T-helper 1 cell treated with Interleukin-12 subunit alpha and Interleukin-12 subunit beta and Interleukin-4 antibody, amounts not matched to agents 30 μg/mL and 1 μg/mL, for 36 hours (primary cell): ENCODE results near the gene RPRML.
"Not testable (repeated sequence)": the region's sequence is repeated elsewhere in the genome, so short reads cannot be mapped to it uniquely, and the experiment has no call there.

ENCODE experiments used
- H3K27ac Mint-ChIP-seq: one replicate; pipeline ENCODE4 v1.8.0; 2021; ENCODE audit warnings: mild to moderate bottlenecking, mixed read lengths
- H3K27me3 Mint-ChIP-seq: one replicate; pipeline ENCODE4 v1.8.0; 2021; ENCODE audit warnings: low read depth, mixed read lengths
- H3K36me3 Mint-ChIP-seq: one replicate; pipeline ENCODE4 v1.8.0; 2021; ENCODE audit warnings: low read depth, mixed read lengths
- H3K4me1 Mint-ChIP-seq: one replicate; pipeline ENCODE4 v1.8.0; 2021; ENCODE audit warnings: low read depth, mixed read lengths
- H3K4me3 Mint-ChIP-seq: one replicate; pipeline ENCODE4 v1.8.0; 2021; ENCODE audit warnings: mild to moderate bottlenecking, moderate library complexity, mixed read lengths
- H3K9me3 Mint-ChIP-seq: one replicate; pipeline ENCODE4 v1.8.0; 2021; ENCODE audit warnings: mixed read lengths

RPRML gene

DNA sequence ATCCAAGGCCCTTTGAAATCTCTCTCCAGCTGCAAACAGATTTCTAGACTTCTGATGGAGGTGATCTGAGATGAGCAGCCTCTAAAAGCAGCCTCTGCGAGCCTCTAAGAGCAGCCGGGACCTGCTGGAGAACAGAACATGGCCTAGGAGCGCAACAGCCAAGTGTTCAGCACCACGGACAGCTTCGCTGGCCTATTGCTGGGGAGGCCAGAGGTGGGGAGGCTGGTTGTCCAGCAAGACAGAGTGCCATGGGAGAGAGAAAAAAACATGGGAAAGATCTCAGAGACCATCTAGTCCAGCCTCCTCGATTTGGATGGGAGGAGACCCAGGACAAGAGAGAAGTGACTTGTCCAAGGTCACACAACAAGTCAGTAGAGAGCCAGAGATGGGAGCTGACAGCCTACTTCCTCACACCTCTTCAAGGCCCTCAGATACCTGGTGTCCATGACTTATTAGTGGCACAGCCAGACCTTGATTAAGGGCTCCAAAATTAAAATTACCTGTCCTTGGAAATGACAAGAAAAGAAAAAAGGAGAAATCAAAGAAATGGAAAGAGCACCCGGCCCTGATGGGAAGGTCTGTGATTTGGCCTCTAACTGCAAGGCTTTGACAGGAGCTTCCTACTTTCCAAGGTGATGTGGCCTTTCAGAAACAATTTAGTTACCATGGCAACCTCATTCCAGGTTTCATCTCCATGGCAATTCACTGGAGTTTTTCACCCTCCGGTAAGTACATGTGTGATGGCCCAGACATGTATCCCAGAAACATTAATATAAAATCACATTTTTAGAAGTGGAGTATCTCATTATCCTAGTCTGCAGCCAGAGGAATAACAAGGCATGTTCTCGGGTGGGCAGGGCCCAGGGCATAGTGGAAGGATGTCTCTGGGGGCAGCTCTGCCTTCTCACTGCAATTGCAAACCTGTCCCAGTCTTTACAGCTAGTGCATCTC is 14.5 kb downstream of the RPRML start:
- peaks cover 4% of the 10 kb centered on the region for H3K4me1 Mint-ChIP-seq
- H3K9me3 Mint-ChIP-seq: no peaks in the 10 kb centered on the region
- no peak overlapping the region for H3K27ac Mint-ChIP-seq
- H3K36me3 Mint-ChIP-seq: no peaks in the 10 kb centered on the region
- H3K27me3 Mint-ChIP-seq: no peaks in the 10 kb centered on the region
- no peak overlapping the region for H3K4me3 Mint-ChIP-seq

DNA sequence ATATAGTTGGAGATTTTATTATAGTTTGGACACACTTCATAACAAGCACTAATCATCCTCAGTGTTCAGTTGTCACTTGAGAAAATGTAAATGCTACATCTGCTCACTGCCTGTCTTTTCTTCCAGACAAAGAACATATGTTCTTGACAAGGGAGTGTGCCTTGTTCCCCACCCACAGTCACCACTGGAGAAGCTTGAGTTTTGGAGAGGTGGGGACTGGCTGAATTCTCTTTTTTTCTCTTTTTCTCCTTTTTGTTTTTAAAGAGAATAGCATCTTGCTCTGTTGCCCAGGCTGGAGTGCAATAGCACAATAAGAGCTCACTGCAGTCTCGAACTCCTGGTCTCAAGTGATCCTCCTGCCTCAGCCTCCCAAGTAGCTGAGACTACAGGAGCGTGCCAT is 15.5 kb downstream of the RPRML start:
- H3K27ac Mint-ChIP-seq: no peak overlapping the region
- H3K27me3 Mint-ChIP-seq: no peaks in the 10 kb centered on the region
- no peak overlapping the region for H3K4me3 Mint-ChIP-seq
- no peaks in the 10 kb centered on the region for H3K9me3 Mint-ChIP-seq
- peaks cover 4% of the 10 kb centered on the region for H3K4me1 Mint-ChIP-seq
- no peaks in the 10 kb centered on the region for H3K36me3 Mint-ChIP-seq

DNA sequence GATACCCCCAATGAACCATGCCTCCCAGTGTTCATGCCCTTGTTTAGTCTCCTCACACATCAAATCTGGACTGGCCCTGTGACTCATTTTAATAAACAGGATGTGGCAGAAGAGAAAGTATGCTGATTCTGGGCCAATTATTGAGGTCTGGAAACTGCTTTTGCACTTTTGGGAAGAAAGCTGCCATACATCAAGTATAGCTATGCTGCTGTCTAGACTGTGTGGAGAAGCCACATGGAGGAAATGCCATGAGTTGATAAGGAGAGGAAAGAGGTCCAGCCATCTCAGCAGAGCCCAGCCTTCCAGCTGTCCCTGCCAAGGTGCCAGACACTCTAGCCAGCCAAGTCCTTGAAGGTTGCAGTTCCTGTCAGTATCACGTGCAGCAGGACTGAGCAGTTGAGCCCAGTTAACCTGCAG is 16.7 kb downstream of the RPRML start:
- Mint-ChIP-seq H3K9me3 (no peaks in the 10 kb centered on the region), H3K27me3 (no peaks in the 10 kb centered on the region), H3K36me3 (peaks cover 3% of the 10 kb centered on the region), H3K4me3 (no peak overlapping the region), H3K27ac (no peak overlapping the region), H3K4me1 (peaks cover 4% of the 10 kb centered on the region)

DNA sequence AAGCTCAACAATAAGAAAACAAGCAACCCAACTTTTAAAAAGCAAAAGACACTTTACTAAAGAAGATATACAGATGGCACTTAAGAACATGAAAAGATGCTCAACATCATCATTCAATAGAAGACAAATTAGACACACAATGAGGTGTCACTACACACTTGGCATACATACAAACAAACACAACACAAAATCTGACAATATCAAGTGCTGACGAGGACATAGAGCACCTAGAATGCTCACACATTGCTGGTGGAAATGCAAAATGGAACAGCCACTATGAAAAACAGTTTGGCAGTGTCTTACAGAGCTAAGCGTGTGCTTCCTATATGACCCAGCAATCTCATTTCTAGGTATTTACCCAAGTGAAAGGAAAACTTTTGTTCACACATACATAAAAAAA is 18.9 kb downstream of the RPRML start:
- Mint-ChIP-seq H3K27me3 (no peaks in the 10 kb centered on the region), H3K36me3 (peaks cover 6% of the 10 kb centered on the region), H3K9me3 (no peaks in the 10 kb centered on the region), H3K4me3 (no peak overlapping the region), H3K27ac (no peak overlapping the region), H3K4me1 (peaks cover 4% of the 10 kb centered on the region)

DNA sequence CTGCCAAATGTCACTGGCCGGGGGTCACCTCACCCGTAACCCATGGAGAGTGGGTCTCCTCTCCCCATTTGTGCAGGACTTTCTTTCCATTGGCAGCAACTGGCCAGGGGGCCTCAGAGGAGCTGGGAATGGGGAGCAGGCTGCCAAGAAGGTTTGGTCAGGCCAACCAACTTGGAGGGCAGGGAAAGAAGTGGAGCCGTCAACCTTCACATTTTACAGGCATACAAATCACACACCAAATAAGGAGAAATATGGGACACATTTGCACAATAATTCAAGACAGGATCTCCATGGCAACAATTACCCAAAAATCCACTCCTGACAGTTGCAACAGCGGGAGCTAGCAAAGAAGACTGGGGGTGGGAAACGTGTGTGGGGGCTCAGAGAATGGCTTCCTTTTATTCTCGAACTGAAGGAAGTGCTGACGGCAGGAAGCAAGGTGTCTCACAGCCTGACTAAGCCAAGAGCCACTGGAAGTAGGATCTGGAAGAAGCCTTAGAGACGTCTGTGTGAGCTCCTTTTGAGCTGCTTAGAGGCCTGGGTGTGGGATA is 20.9 kb downstream of the RPRML start:
- Mint-ChIP-seq H3K36me3 (peaks cover 6% of the 10 kb centered on the region), H3K27me3 (no peaks in the 10 kb centered on the region), H3K4me3 (no peak overlapping the region), H3K27ac (no peak overlapping the region), H3K9me3 (no peaks in the 10 kb centered on the region), H3K4me1 (peaks cover 4% of the 10 kb centered on the region)

DNA sequence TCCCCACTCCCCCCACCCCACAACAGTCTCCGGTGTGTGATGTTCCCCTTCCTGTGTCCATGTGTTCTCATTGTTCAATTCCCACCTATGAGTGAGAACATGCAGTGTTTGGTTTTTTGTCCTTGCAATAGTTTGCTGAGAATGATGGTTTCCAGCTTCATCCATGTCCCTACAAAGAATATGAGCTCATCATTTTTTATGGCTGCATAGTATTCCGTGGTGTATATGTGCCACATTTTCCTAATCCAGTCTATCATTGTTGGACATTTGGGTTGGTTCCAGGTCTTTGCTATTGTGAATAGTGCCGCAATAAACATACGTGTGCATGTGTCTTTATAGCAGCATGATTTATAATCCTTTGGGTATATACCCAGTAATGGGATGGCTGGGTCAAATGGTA is 25.9 kb downstream of the RPRML start:
- not testable (repeated sequence) for H3K36me3 Mint-ChIP-seq, H3K9me3 Mint-ChIP-seq, H3K27ac Mint-ChIP-seq, H3K4me1 Mint-ChIP-seq, H3K27me3 Mint-ChIP-seq, H3K4me3 Mint-ChIP-seq

DNA sequence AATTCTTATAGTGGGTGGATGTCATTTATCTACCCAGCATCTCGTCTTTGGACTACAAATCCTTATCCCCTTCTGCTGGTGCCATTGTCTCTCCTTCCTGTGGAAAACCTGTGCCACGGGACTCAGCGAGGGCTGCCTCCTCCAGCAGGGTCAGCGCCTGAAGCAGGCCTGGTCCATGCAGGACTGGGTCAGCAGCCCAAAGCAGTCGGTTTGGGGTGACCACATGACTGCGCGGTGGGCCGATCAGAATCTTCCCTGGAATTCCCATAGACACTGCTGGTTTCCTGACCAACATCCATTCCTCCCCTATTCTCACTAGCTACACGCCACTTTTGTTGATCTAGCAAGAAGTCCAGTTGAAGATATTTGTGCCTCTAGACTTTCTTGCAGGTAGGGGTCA is 26.9 kb downstream of the RPRML start:
- no peaks in the 10 kb centered on the region for H3K4me1 Mint-ChIP-seq
- no peak overlapping the region for H3K27ac Mint-ChIP-seq
- no peaks in the 10 kb centered on the region for H3K27me3 Mint-ChIP-seq
- H3K4me3 Mint-ChIP-seq: no peak overlapping the region
- H3K36me3 Mint-ChIP-seq: peaks cover 3% of the 10 kb centered on the region
- no peaks in the 10 kb centered on the region for H3K9me3 Mint-ChIP-seq

DNA sequence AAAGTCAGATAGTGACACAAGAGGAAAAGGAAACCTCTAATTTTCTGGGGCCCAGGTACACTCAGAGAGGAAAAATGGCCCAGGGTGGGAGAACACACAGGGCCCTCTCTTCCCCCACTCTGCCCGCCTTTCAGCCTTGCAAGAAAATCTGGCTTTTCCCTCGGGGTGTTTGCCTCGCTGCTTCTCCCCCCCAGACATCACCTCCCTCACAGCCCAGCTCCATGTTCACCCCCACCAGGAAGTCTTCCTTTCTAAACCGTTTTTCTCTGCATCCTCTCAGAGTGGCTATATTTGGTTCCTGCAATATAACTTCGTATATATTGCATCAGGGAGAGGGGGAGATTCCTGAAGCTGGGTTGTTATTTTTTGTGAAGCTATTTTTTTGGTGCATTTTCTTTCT is 27.3 kb downstream of the RPRML start:
- Mint-ChIP-seq H3K27me3 (no peaks in the 10 kb centered on the region), H3K9me3 (no peaks in the 10 kb centered on the region), H3K4me3 (no peak overlapping the region), H3K27ac (no peak overlapping the region), H3K36me3 (peaks cover 3% of the 10 kb centered on the region), H3K4me1 (no peaks in the 10 kb centered on the region)

DNA sequence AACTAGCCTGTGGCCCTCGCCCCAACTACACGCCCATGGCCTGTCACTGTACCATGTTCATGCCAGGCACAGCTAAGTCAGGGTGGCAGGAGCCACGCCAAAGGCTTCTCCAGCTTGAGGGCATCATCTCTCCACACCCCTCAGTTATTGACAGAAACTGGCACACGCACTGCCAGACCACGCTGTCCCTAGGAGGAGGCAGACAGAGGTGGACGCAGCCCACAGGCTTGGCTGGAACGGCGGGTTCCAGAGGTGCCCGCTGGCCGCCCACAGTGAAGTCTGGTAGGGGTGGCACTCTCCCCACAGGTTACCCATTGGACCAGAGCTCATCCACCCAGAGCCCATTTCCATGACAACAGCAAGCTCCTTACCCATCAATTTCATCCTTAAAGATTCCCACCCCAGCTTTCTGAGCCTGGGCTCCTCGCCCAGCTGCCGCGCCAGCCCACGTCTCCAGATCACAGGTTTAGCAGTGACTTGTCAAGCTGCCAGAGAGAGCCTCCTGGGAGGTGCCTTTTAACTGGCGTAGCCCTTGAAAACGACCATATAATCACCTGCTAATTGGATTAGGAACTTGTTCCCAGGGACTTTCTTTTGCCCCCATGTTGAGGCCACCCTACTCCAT is 27.9 kb downstream of the RPRML start:
- no peak overlapping the region for H3K27ac Mint-ChIP-seq
- H3K4me1 Mint-ChIP-seq: no peaks in the 10 kb centered on the region
- no peaks in the 10 kb centered on the region for H3K27me3 Mint-ChIP-seq
- H3K9me3 Mint-ChIP-seq: no peaks in the 10 kb centered on the region
- H3K4me3 Mint-ChIP-seq: no peak overlapping the region
- H3K36me3 Mint-ChIP-seq: peaks cover 3% of the 10 kb centered on the region

DNA sequence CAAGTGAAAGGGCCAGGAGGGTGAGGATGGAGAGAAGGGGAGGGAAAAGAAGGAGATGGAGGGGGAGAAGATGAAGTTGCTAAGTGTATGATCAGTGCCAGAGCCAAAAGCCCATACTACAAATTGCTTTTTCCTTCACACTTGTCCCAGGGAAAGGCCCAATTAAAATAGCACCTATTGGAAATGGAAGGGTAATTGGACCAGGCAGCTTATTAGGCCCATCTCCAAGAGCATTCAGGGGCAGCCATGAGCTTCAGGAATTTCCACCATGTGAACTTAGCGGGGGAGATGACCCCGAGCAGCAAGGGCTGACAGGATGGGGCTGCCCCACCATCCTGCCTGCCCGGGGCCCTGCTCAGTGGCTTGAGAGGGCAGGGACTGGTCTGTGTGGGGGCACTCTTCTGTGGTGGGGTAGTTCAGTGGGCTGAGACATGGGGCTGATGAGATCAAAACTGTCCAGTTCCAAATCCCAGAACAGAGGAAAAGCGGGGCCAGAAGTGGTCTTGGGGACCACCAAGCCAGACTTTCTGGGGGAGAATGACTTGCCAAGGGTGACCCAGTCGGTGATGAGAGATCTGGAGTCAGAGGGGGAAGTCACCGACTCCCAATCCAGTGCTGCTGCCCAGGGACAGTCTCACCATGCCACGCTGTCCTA is 28.6 kb downstream of the RPRML start:
- H3K36me3 Mint-ChIP-seq: peaks cover under 1% of the 10 kb centered on the region

DNA sequence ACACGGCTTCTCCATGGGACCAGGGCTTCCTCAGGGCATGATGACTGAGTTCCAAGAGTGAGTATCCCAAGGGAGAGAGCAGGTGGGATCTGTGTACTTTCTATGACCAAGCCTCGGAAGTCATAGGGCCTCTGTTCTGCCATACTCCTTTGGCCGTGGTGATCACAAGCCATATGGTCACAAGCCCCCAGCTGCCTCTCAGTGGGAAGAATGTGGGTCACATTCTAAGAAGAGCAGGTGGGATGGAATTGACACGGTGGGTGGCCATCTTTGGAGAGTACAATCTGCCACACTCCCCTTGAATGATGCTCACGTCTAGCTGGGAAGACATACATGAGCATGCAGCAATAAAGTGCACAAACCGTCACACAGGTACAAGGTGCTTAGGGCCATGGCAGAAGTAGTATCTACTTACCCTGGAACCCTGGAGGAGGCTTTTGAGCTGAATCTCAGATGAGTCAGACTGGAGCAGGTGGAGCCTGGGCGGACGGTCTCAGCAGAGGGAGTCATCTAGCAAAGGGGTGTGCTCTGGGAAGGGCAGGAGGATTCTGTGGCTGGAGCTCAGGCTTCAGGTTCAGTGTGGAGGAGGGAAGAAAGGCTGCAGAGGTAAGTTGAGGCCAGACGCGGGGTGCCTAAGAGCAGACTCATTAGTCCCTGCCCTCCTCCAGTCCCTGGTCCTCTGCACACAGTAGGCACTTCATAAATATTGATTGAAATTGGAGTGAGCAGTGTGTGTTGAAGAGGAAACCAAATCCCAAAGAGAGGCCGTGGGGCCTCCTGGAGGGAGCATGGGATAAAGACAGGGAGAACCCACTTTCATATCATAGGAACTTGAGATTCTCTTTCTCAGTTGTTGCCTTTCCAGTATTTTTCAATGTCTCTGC is 29.5 kb downstream of the RPRML start:
- Mint-ChIP-seq H3K27me3 (no peaks in the 10 kb centered on the region), H3K27ac (no peak overlapping the region), H3K36me3 (no peaks in the 10 kb centered on the region), H3K9me3 (no peaks in the 10 kb centered on the region), H3K4me3 (no peak overlapping the region), H3K4me1 (no peaks in the 10 kb centered on the region)

More for the DNA sequence above, 28.6 kb downstream of the RPRML start:
- Mint-ChIP-seq H3K9me3 (no peaks in the 10 kb centered on the region), H3K4me1 (no peaks in the 10 kb centered on the region), H3K4me3 (no peak overlapping the region), H3K27me3 (no peaks in the 10 kb centered on the region), H3K27ac (no peak overlapping the region)

DNA sequence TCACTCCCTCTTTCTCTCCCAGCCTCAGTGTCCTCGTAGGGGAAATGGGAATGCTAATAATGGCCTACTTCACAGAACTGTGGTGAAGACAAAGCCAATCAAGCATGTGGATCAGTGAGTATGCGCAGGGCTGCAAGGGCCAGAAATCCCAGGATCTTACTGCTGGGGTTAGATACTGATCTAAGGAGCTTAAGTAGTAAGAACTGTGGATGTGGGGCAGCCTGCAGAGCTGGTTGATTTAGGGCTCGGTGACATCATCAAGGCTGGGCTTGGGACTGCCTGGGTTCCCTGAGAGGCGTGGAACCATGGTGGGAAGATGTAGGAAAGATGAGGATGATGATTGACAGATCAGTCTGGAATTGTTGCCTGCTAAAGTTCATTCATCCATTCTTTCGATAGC is 30.5 kb downstream of the RPRML start:
- Mint-ChIP-seq H3K9me3 (no peaks in the 10 kb centered on the region), H3K4me3 (no peak overlapping the region), H3K4me1 (peaks cover under 1% of the 10 kb centered on the region), H3K27me3 (no peaks in the 10 kb centered on the region), H3K36me3 (no peaks in the 10 kb centered on the region), H3K27ac (no peak overlapping the region)

DNA sequence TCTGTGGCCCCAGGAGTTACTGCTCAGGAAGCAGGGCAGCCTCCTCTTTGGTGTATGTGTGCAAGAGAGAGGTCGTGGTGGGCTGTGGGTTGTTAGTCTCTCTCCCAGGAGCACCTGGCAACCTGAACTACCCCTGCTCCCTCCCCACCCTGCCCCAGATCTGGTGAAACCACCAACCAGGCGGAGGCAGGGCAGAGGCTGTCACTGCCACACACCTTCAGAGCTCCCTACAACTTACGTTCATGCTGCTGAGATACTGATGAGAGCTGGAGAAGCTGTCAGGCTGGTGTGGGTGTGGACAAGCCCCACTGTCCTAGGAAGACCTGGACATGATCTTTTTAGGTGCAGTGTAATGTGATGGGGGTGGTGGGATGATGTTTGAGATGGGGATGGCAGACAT is 31.8 kb downstream of the RPRML start:
- no peaks in the 10 kb centered on the region for H3K9me3 Mint-ChIP-seq
- H3K4me3 Mint-ChIP-seq: no peak overlapping the region
- no peak overlapping the region for H3K27ac Mint-ChIP-seq
- peaks cover 7% of the 10 kb centered on the region for H3K4me1 Mint-ChIP-seq
- no peaks in the 10 kb centered on the region for H3K27me3 Mint-ChIP-seq
- peaks cover 2% of the 10 kb centered on the region for H3K36me3 Mint-ChIP-seq

DNA sequence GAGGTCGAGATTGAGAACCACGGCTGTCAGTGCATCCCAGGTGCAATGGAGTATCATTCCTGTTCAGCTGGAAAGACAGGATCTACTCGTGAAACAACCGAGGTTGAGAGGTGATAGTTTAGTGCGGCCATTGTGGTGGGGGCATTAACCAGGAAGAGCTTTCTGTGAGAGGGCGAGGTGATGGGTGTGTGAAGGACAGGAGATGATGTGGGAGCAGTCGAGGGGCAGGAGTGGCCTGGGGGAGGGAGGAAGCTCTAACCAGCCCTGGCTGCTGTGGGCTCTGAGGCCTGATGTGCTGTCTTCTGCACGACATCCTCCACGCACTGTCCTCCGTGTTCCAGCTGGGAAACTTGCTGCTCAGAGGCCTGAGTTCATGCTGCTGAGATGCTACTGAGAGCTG is 34.1 kb downstream of the RPRML start:
- H3K4me3 Mint-ChIP-seq: no peak overlapping the region
- peaks cover 10% of the 10 kb centered on the region for H3K4me1 Mint-ChIP-seq
- H3K27me3 Mint-ChIP-seq: no peaks in the 10 kb centered on the region
- no peaks in the 10 kb centered on the region for H3K9me3 Mint-ChIP-seq
- H3K36me3 Mint-ChIP-seq: peaks cover 12% of the 10 kb centered on the region
- no peak overlapping the region for H3K27ac Mint-ChIP-seq
